Endothelial cell of umbilical vein (primary cell): ENCODE results near the gene CHRM2. TPM values are rescaled to one million over a fixed set of nuclear protein-coding genes. Genes with fewer than 3 reads are reported as not detected.

ENCODE experiments used
- BruUV-seq: library from RNA; stranded (reverse); fragments of 400-500 nt; replicated peaks from 2 replicates; lab custom pipeline; 2021; lab: Mats Ljungman, UMichigan
- CTCF ChIA-PET: fragments of 300-600, 350-600 bp; sonication (Branson Sonifier 250); formaldehyde crosslinking; loops from one replicate; lab custom pipeline; 2021; ENCODE audit warnings: antibody characterized with exemption, inconsistent platforms; lab: Charles Lee
- POLR2A ChIA-PET: fragments of 300-600, 350-600 bp; sonication (Branson Sonifier 250); formaldehyde crosslinking; loops from one replicate; lab custom pipeline; 2021; ENCODE audit warnings: antibody characterized with exemption, inconsistent platforms; lab: Charles Lee
- DNase-seq: peaks from one replicate; pipeline ENCODE4 v3.0.0-alpha.2; 2011; ENCODE audit warnings: low read depth, low spot score
- FAIRE-seq: peaks from 2 replicates; lab custom pipeline; 2011; peaks lifted over from hg19 to GRCh38; lab: Jason Lieb, UNC
- H2AFZ ChIP-seq: 2 replicates; pipeline ENCODE4 v1.6.0; 2012; ENCODE audit warnings: low read depth, low read length, control low read depth, inconsistent platforms
- H3K27ac ChIP-seq: 2 replicates; pipeline ENCODE4 v1.5.1; 2011; ENCODE audit warnings: low read depth, mild to moderate bottlenecking, control low read depth, low read length, moderate library complexity; ENCODE audit not compliant: insufficient read depth
- H3K27me3 ChIP-seq, 2 experiments: 2 replicates each; pipeline versions ENCODE4 v1.6.0 to v1.6.1; 2011; ENCODE audit warnings: low read length in 2 of 2, mixed read lengths in 1 of 2; ENCODE audit not compliant: control insufficient read depth in 2 of 2, insufficient read depth in 2 of 2
- H3K36me3 ChIP-seq, 2 experiments: 2 replicates in 1 of 2; 3 replicates in 1 of 2; pipeline ENCODE4 v1.5.1; 2011; ENCODE audit warnings: low read length in 2 of 2, mild to moderate bottlenecking in 1 of 2, moderate library complexity in 1 of 2; ENCODE audit not compliant: control insufficient read depth in 2 of 2, insufficient read depth in 2 of 2; ENCODE audit errors: extremely low read depth in 1 of 2
- H3K4me1 ChIP-seq: 3 replicates; pipeline ENCODE4 v1.5.1; 2011; ENCODE audit warnings: mild to moderate bottlenecking, low read length; ENCODE audit not compliant: control insufficient read depth, insufficient read depth; ENCODE audit errors: extremely low read depth
- H3K4me2 ChIP-seq: 2 replicates; pipeline ENCODE4 v1.6.1; 2011; ENCODE audit warnings: low read length, control low read depth, mixed read lengths; ENCODE audit not compliant: insufficient read depth
- H3K4me3 ChIP-seq, 3 experiments: fragments of 200-600 bp in 1 of 3; sonication (generic), shearing (Covaris generic) in 1 of 3; replicated peaks in 1 of 3; 2 replicates each; pipeline ENCODE4 v1.5.1; 2011 to 2016; ENCODE audit warnings: control low read depth in 3 of 3, low read length in 3 of 3, mild to moderate bottlenecking in 2 of 3, inconsistent platforms in 1 of 3, low read depth in 1 of 3, moderate library complexity in 1 of 3; ENCODE audit not compliant: insufficient read depth in 1 of 3
- H3K79me2 ChIP-seq: 2 replicates; pipeline ENCODE4 v1.6.0; 2012; ENCODE audit warnings: low read length, inconsistent platforms; ENCODE audit not compliant: control insufficient read depth, insufficient read depth
- H3K9ac ChIP-seq: replicated peaks from 2 replicates; pipeline ENCODE3; 2011; ENCODE audit warnings: low read length, control low read depth; ENCODE audit not compliant: insufficient read depth; ENCODE audit errors: extremely low read depth
- H3K9me1 ChIP-seq: replicated peaks from 3 replicates; pipeline ENCODE4 v1.6.0; 2011; ENCODE audit warnings: mild to moderate bottlenecking, low read length; ENCODE audit not compliant: control insufficient read depth, insufficient read depth; ENCODE audit errors: extremely low read depth
- H3K9me3 ChIP-seq: replicated peaks from 2 replicates; pipeline ENCODE4 v1.5.1; 2012; ENCODE audit warnings: low read length, inconsistent platforms; ENCODE audit not compliant: control insufficient read depth, insufficient read depth
- H4K20me1 ChIP-seq: replicated peaks from 2 replicates; pipeline ENCODE3; 2011; ENCODE audit warnings: mild to moderate bottlenecking, low read length; ENCODE audit not compliant: control insufficient read depth, insufficient read depth; ENCODE audit errors: extremely low read depth
- EZH2 ChIP-seq: IDR thresholded peaks from 2 replicates; pipeline ENCODE4 v1.6.1; 2012; ENCODE audit warnings: borderline replicate concordance, low read depth, mild to moderate bottlenecking, moderate library complexity, low read length, inconsistent platforms; ENCODE audit not compliant: severe bottlenecking
- FOS ChIP-seq: IDR thresholded peaks from 2 replicates; pipeline ENCODE4 v1.6.1; 2011; ENCODE audit warnings: mild to moderate bottlenecking, low read length, moderate library complexity, borderline replicate concordance; ENCODE audit not compliant: insufficient read depth
- GATA2 ChIP-seq: IDR thresholded peaks from 2 replicates; pipeline ENCODE4 v1.7.0; 2011; ENCODE audit warnings: low read depth, mild to moderate bottlenecking, moderate library complexity, mixed read lengths, low read length; ENCODE audit not compliant: insufficient read length, insufficient read depth
- JUN ChIP-seq: IDR thresholded peaks from 2 replicates; pipeline ENCODE4 v1.6.1; 2011; ENCODE audit warnings: borderline replicate concordance, low read depth; ENCODE audit not compliant: insufficient read length, insufficient read depth
- MYC ChIP-seq: IDR thresholded peaks from one replicate; pipeline ENCODE4 v1.6.1; 2011; ENCODE audit warnings: mild to moderate bottlenecking, low read depth, low read length
- POLR2A ChIP-seq: IDR thresholded peaks from 2 replicates; pipeline ENCODE4 v1.6.1; 2012; ENCODE audit warnings: low read depth, mild to moderate bottlenecking, control low read depth, low read length
- POLR2AphosphoS5 ChIP-seq: IDR thresholded peaks from 2 replicates; pipeline ENCODE4 v1.6.1; 2012; ENCODE audit warnings: low read depth, mild to moderate bottlenecking, control low read depth, low read length, moderate library complexity; ENCODE audit not compliant: insufficient read depth
- dilution Hi-C: fragments of 300-500 bp; cut with MboI; formaldehyde crosslinking; loops from one replicate; pipeline ENCODE4 v1.15.0; 2019; ENCODE audit warnings: low sequenced_read_pairs; ENCODE audit not compliant: extremely low pct_ligation_motif_present
- intact Hi-C: fragments of 100-400 bp; cut with micrococcal nuclease; formaldehyde crosslinking; loops from one replicate; pipeline ENCODE4 v1.10.0; 2022
- polyA plus RNA-seq, 4 experiments: library from polyadenylated mRNA; depleted of rRNA in 3 of 4; stranded (reverse) in 3 of 4; unstranded in 1 of 4; fragments of >200 nt; gene quantifications; 2 replicates each; pipeline versions ENCODE4 v1.2.1 to v1.2.3, GENCODE V29; 2011 to 2012; ENCODE audit warnings: missing spikeins in 1 of 4
- total RNA-seq: library from RNA; stranded (reverse); gene quantifications from 2 replicates; pipeline ENCODE4 v1.2.3, GENCODE V29; 2021
- TF ChIP-seq, protein P1 (sequence below): IDR thresholded peaks from 2 replicates; pipeline ENCODE4 v1.6.1; 2011; ENCODE audit not compliant: insufficient read depth, insufficient read length
- TF ChIP-seq, protein P2 (sequence below), 2 donors: IDR thresholded peaks; 1 replicate in 1 of 2; 2 replicates in 1 of 2; pipeline ENCODE4 v1.5.1; 2011; ENCODE audit warnings: low read length in 2 of 2, mild to moderate bottlenecking in 2 of 2, moderate library complexity in 2 of 2, control low read depth in 1 of 2, inconsistent platforms in 1 of 2, low read depth in 1 of 2; ENCODE audit not compliant: insufficient read depth in 1 of 2; ENCODE audit errors: extremely low read depth in 1 of 2

The CHRM2 gene
- total and polyA plus RNA-seq, 2 donors (not counting 3 experiments of a cell fraction or from before 2014, with no cell fraction given): not detected

- Histone ChIP-seq H3K9me3 (no peaks in the 10 kb centered on the region), H4K20me1 (no peaks in the 10 kb centered on the region), H3K4me3 (no peak overlapping the region), H3K4me1 (no peaks in the 10 kb centered on the region), H3K9ac (no peak overlapping the region), H3K9me1 (no peaks in the 10 kb centered on the region), H2AFZ (no peak overlapping the region), H3K27ac (no peak overlapping the region), H3K4me2 (no peak overlapping the region), H3K27me3 (peaks cover 0 to 3% of the 10 kb centered on the region in 2 experiments), H3K36me3 (no peaks in the 10 kb centered on the region), H3K79me2 (no peaks in the 10 kb centered on the region)
- dilution Hi-C loops: no loop called here
- TF ChIP-seq, protein P1, sequence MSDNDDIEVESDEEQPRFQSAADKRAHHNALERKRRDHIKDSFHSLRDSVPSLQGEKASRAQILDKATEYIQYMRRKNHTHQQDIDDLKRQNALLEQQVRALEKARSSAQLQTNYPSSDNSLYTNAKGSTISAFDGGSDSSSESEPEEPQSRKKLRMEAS: no peak
- TF ChIP-seq FOS (no peak), EZH2 (no peak), POLR2A (no peak), POLR2AphosphoS5 (no peak), MYC (no peak), GATA2 (no peak), JUN (no peak)
- TF ChIP-seq, protein P2, sequence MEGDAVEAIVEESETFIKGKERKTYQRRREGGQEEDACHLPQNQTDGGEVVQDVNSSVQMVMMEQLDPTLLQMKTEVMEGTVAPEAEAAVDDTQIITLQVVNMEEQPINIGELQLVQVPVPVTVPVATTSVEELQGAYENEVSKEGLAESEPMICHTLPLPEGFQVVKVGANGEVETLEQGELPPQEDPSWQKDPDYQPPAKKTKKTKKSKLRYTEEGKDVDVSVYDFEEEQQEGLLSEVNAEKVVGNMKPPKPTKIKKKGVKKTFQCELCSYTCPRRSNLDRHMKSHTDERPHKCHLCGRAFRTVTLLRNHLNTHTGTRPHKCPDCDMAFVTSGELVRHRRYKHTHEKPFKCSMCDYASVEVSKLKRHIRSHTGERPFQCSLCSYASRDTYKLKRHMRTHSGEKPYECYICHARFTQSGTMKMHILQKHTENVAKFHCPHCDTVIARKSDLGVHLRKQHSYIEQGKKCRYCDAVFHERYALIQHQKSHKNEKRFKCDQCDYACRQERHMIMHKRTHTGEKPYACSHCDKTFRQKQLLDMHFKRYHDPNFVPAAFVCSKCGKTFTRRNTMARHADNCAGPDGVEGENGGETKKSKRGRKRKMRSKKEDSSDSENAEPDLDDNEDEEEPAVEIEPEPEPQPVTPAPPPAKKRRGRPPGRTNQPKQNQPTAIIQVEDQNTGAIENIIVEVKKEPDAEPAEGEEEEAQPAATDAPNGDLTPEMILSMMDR (IDR thresholded peaks at IDR 0.05; ENCODE audit: extremely low read depth in 1 of 2, insufficient read depth in 1 of 2, low read depth in 1 of 2, low read length in 2 of 2): no peak
- DNase-seq (no peak), FAIRE-seq (no peak)
- intact Hi-C loops: no loop called here
- no TSS peak for BruUV-seq
- CTCF ChIA-PET: no interaction called here
- POLR2A ChIA-PET: no interaction called here
Observed at GRCh38 chr7:137040745-137041144, 172.3 kb downstream of the CHRM2 start.
